GM18508 (cell line): ENCODE results near the gene TMPRSS9.

ENCODE experiments used
- ATAC-seq: cut with Tn5 transposase; IDR thresholded peaks from one replicate; pipeline ENCODE4 v1.9.1; 2021; ENCODE audit warnings: moderate number of reproducible peaks; ENCODE audit not compliant: insufficient read depth, unreplicated experiment

TMPRSS9 gene

GRCh38 chr19:2429917-2430535 lies 70.0 kb downstream of the TMPRSS9 start:
- no peak for ATAC-seq

GRCh38 chr19:2431318-2432055 lies 71.4 kb downstream of the TMPRSS9 start:
- no peak for ATAC-seq

GRCh38 chr19:2432131-2432848 lies 72.2 kb downstream of the TMPRSS9 start:
- ATAC-seq: no peak

- no peak for ATAC-seq
Observed at GRCh38 chr19:2433854-2434253, 73.8 kb downstream of the TMPRSS9 start.

- no peak for ATAC-seq
Observed at GRCh38 chr19:2434267-2434666, 74.2 kb downstream of the TMPRSS9 start.

- no peak for ATAC-seq
Observed at GRCh38 chr19:2434721-2435265, 74.7 kb downstream of the TMPRSS9 start.

GRCh38 chr19:2436384-2436783 lies 76.3 kb downstream of the TMPRSS9 start:
- no peak for ATAC-seq

- no peak for ATAC-seq
Observed at GRCh38 chr19:2436926-2437325, 76.9 kb downstream of the TMPRSS9 start.

- no peak for ATAC-seq
Observed at GRCh38 chr19:2438178-2438577, 78.1 kb downstream of the TMPRSS9 start.

GRCh38 chr19:2440515-2440914 lies 80.5 kb downstream of the TMPRSS9 start:
- no peak for ATAC-seq

GRCh38 chr19:2441096-2441752 lies 81.2 kb downstream of the TMPRSS9 start:
- no peak for ATAC-seq

- no peak for ATAC-seq
Observed at GRCh38 chr19:2443116-2443784, 83.2 kb downstream of the TMPRSS9 start.

GRCh38 chr19:2443785-2444182 lies 83.7 kb downstream of the TMPRSS9 start:
- ATAC-seq: no peak

GRCh38 chr19:2444251-2445002 lies 84.4 kb downstream of the TMPRSS9 start:
- ATAC-seq: no peak

GRCh38 chr19:2446381-2446780 lies 86.3 kb downstream of the TMPRSS9 start:
- no peak for ATAC-seq

GRCh38 chr19:2449019-2449418 lies 89.0 kb downstream of the TMPRSS9 start:
- no peak for ATAC-seq

GRCh38 chr19:2451138-2451537 lies 91.1 kb downstream of the TMPRSS9 start:
- ATAC-seq: no peak

GRCh38 chr19:2451741-2452140 lies 91.7 kb downstream of the TMPRSS9 start:
- no peak for ATAC-seq

- no peak for ATAC-seq
Observed at GRCh38 chr19:2453431-2454025, 93.5 kb downstream of the TMPRSS9 start.
